GM18907 (cell line): ENCODE data around the gene KRAS.
A peak's percentile ranks its signal among the peaks of the same experiment; 100 is the strongest.
"Not testable (repeated sequence)": the region's sequence is repeated elsewhere in the genome, so short reads cannot be mapped to it uniquely, and the experiment has no call there.

ENCODE experiments used
- ATAC-seq: cut with Tn5 transposase; IDR thresholded peaks from one replicate; pipeline ENCODE4 v1.9.1; 2021; ENCODE audit warnings: mild to moderate bottlenecking, moderate library complexity; ENCODE audit not compliant: unreplicated experiment

The KRAS gene

GRCh38 chr12:25250744-25251730, at the start of gene KRAS:
TSS of gene KRAS (minus strand) at chr12:25250929.
- peak; percentile 83 for ATAC-seq

DNA sequence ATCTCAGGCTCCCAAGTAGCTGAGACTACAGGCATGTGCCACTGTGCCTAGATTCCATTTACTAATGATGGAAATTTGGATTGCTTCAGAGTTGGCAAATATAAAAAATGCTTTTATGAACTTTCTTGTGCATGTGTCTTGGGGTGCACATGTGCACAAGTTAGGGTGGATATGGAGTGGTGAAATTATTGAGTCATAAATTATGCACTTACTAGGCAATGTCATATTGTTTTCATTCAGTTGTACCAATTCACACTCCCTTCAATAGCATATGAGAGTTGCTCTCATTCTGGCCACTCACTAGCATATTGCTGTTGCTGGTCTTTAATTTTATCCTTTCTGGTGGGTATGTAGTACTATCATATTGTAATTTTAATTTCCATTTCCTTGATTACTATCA, 45.7 kb upstream of the KRAS start:
- no peak for ATAC-seq

GRCh38 chr12:25295361-25295760, 44.6 kb upstream of the KRAS start:
- ATAC-seq = no peak

- ATAC-seq = no peak
These were observed 42.9 kb upstream of the KRAS start for GRCh38 chr12:25293653-25294052.

DNA sequence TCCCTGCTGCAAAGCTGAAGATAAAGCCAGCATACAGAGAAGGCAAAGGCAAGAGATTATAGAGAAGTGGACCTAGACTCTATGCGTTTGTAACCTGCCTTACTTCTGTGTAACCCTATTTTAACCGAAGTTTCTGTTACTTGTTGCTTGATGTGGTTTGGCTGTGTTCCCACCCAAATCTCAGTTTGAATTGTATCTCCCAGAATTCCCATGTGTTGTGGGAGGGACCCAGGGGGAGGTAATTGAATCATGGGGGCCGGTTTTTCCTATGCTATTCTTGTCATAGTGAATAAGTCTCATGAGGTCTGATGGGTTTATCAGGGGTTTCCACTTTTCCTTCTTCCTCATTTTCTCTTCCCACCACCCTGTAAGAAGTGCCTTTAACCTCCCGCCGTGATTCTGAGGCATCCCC, 42.1 kb upstream of the KRAS start:
- not testable (repeated sequence) for ATAC-seq

GRCh38 chr12:25287610-25288009, 36.9 kb upstream of the KRAS start:
- no peak for ATAC-seq

- no peak for ATAC-seq
These were observed 36.1 kb upstream of the KRAS start for GRCh38 chr12:25286837-25287236.

DNA sequence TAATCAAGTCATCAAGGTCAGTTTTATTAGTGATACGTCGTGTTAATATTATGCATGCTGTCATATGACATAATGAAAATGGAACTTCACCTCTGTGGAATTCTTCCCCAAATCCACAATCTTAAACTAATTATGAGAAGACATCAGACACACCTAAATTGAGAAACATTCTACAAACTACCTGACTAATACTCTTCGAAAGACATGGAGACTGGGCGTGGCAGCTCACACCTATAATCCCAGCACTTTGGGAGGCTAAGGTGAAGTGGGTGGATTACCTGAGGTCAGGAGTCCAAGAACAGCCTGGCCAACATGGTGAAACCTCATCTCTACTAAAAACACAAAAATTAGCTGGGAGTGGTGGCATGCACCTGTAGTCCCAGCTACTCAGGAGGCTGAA, 33.3 kb upstream of the KRAS start:
- no peak for ATAC-seq

DNA sequence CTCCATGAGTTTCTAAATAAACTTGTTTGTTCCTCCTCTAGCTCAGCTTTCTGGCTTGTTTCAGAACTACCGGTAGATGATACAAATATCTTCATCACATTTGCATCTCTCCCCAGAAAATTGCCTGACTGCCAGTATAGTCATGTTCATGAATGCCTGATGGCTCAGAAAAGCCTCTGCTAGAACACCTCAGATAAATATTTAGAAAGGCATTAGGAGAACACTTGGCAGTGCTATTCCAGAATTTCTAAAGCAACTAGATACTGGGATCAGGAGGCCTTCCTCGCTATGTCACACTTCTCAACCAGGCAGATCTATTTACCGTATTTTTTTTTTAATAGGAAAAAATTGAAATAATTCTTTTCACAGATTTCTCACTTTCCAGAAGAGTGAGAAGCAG, 32.3 kb upstream of the KRAS start:
- no peak for ATAC-seq

GRCh38 chr12:25280082-25280481, 29.4 kb upstream of the KRAS start:
- ATAC-seq = no peak

- ATAC-seq = no peak
These were observed 27.5 kb upstream of the KRAS start for GRCh38 chr12:25278269-25278668.

GRCh38 chr12:25276199-25276937, 25.6 kb upstream of the KRAS start:
- ATAC-seq = no peak

DNA sequence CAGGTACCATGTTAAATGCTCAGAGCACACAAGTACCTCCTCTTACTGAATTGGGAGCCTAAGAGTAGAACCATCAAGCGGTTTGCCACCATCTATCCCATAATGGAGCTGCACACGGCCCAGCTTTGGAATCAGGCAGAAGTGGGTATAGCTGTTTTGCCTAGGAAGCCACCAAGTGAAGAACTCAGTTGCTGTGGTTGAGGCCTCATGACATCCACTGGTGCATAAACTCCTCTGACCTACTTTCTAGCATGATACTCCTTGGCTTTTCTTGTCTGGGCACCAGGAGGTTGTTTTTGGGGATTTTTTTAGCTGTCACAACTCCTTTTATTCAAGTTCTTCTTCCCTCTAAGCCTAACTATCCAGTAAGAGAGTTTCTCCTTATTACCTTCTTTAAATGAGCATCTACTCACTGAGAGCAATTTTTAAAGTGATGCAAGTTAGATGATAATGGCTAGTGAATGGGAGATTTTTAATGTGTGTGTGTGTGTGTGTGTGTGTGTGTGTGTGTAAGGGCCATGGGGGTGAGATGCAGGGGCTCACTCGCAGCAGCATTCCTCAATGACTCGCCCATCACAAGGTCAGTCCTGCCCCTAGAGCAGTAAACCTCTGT, 20.9 kb upstream of the KRAS start:
- peak; percentile 52 for ATAC-seq

DNA sequence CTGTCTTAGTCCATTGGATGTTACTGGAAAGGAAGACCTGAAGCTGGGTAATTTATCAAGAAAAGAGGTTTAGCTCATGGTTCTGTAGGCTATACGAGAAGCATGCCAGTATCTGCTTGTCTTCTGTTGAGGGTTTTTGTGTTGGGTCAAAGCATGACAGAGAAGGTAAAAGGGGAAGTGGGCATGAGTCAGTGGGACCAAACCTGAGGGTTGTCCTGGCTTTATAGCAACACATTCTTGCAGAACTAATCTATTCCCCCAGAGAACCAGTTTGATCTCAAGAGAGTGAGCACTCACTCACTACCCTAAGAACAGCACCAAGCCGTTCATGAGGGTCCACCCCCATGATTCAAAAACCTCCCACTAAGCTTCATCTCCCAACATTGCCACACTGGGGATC, 19.0 kb upstream of the KRAS start:
- peak; percentile 80 for ATAC-seq

DNA sequence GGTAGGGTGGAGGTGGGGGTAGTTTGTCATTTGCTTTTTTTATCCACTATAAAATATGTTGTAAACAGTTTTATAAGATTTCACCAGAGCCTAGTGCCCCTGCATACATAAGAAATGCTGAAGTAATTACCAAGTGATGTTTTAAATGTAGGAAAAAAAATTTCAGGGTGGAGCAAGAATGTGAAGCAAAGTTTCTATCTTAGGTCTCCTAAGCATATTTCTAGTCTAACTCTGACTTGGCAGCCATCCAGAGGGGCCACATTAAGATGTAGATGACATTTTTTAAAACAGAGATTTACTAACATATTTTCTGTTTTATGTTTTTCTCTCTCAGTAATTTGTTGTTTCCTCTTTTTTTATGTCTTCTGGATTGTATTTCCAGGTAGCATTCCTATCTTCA, 15.8 kb upstream of the KRAS start:
- ATAC-seq = no peak

DNA sequence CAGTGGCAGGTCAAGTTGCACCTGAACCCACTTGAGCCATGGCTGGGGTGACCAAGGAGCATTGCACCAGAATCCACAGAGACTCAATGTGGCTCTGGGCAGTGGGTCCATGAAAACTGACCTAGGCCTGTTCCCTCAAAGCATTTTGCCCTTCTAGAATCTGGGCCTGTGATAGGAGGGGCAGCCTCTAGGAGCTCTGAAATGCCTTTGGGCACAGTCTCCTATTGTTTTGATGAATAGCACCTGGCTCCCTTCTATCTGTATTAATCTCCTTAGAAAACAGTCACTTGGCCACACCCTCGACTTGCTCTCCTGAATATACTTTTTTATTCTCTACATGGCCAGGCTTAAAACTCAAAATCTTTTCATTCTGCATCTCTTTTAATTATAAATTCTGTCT, 14.1 kb upstream of the KRAS start:
- ATAC-seq = no peak

GRCh38 chr12:25264114-25264513, 13.4 kb upstream of the KRAS start:
- ATAC-seq = no peak

- no peak for ATAC-seq
These were observed 12.9 kb upstream of the KRAS start for GRCh38 chr12:25263594-25263993.

GRCh38 chr12:25262389-25263074, 11.8 kb upstream of the KRAS start:
- ATAC-seq = no peak

- no peak for ATAC-seq
These were observed 7.0 kb upstream of the KRAS start for GRCh38 chr12:25257590-25258324.
